GM10266 (cell line): Measurements from ENCODE around the gene DRC1.

Experiments used
- DNase-seq: peaks from one replicate; pipeline ENCODE4 v3.0.0; 2012; ENCODE audit errors: extremely low spot score
- TF ChIP-seq, protein P1 (sequence below): IDR thresholded peaks from 2 replicates; pipeline ENCODE4 v1.5.1; 2012; ENCODE audit warnings: mild to moderate bottlenecking, low read depth; ENCODE audit not compliant: control insufficient read depth, insufficient read depth; ENCODE audit errors: missing control alignments

Gene DRC1

DNA sequence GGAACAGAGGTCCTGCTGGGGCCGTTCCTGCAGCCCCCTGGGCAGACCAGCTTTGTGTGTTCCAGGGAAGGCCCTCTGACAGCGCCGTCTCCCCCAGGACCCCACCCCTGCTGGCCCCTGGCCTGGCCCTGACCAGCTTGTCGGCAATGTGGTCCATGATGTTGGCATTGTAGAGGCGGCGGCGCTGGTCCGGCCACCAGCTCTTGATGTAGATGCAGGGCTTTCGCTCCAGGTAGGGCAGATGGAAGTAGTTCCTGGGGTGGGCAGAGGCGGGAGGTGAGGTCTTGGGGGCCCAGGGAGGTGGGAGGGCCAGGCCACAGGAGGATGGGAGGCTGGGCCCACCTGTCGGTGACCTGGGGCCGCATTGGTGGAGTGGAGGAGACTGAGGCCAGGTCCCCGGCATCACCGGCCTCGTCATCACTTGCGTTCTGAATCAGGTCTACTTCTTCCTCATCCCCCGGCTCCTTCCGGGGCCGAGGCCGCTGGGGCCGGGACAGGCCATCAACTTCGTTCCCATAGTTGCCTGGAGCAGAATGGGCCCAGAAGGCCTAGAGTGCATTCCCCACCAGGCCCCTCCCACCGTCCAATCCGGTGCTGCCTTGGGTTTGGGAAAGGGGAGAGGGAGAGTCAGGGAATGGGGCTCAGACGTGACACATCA lies 77.5 kb downstream of the DRC1 start:
- no peak for DNase-seq
- TF ChIP-seq, protein P1, sequence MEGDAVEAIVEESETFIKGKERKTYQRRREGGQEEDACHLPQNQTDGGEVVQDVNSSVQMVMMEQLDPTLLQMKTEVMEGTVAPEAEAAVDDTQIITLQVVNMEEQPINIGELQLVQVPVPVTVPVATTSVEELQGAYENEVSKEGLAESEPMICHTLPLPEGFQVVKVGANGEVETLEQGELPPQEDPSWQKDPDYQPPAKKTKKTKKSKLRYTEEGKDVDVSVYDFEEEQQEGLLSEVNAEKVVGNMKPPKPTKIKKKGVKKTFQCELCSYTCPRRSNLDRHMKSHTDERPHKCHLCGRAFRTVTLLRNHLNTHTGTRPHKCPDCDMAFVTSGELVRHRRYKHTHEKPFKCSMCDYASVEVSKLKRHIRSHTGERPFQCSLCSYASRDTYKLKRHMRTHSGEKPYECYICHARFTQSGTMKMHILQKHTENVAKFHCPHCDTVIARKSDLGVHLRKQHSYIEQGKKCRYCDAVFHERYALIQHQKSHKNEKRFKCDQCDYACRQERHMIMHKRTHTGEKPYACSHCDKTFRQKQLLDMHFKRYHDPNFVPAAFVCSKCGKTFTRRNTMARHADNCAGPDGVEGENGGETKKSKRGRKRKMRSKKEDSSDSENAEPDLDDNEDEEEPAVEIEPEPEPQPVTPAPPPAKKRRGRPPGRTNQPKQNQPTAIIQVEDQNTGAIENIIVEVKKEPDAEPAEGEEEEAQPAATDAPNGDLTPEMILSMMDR = no peak

DNA sequence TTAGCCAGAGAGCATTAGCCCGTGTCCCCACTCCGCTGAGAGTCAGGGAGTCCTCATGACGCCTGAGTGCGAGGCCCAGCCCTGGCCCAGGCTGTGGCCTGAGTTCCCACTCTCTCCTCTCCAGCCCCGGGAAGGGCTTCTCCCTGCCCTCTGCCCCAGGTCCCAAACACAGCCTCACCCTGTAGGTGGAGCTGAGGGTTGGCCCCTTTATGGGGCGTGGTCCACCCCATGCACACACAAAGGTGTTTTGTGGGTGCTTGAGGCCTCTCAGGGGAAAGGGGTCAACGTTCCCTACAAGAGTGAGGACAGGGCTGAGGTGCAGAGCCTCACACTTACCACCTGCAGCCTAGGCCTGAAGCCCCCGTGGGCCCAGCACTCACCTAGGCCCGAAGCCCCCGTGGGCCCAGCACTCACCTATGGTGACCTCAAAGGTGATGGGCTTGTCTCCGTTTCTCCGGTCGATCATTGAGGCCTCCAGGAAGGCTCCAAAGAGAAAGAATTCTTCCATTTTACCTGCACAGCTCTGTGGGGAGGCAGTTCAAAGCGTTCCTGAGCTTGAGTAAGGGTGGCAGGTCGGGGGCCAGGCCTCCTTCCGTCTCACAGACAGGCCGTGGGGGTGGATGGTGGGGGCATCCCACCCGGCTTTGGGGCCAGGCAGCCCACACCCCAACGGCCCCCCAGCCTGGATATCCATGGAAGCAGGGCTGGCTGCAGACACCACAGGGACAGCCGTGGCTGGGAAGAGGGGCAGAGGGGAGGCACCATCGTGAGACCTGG lies 78.3 kb downstream of the DRC1 start:
- no peak for DNase-seq

DNA sequence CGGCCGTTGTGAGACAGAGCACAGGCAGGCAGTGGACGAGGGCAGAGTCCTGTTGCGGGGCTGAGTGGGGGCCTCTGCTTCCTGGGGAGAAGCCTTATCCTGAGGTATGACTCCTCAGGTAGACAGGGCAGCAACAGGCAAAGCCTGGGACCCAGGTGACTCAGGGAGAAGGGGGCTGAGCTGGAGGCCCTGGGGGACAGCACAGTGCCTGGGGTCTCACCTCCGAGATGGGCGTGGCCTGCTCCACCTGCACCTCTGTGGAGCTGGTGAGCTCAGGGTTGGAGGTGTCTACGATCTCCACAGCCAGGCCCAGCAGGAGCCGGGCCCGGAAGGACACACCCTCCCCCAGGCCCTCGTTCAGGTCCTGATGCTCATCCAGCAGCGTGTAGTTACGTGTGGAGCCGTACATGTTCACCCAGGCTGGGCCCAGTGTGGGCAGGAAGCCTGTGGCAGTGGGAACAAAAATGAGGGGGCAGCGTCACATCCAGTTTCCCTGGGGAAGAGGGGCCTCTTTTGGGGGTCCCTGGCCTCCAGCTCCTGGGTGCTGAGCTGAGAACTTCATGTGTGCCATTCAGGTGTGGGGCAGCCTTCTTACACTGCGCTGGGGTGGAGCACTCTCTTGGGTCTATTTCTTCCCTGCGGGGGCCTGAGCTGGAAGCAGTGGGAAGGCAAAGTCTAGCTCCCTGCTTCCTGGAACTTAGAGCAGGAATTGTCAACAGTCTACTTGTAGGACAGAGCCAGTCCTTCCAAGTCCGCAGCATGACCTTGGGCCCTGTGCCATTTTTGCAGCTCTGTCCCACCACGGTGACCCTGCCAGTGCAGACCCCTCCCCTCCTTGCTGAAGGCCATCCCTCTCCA lies 79.1 kb downstream of the DRC1 start:
- DNase-seq = no peak

More for the DNA sequence above, 78.3 kb downstream of the DRC1 start:
- TF ChIP-seq, protein P1 = no peak

DNA sequence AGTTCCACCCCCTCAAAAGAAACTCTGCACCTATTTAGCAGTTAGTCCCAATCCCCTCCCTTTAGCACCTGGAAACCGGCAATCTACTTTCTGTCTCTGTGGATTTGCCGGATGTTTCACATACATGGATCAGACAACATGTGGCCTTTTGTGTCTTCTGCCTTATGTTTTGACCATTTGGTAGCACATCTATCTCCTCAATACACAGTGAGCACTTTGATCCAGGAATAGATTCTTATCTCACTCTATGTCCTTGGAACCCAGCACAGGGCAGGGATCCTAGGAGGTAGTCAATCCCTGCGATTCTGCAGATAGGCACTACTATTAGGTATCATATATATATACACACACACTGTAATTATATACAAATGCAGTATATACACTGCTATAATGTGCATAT lies 80.0 kb downstream of the DRC1 start:
- no peak for DNase-seq
- TF ChIP-seq, protein P1 = no peak

More for the DNA sequence above, 79.1 kb downstream of the DRC1 start:
- TF ChIP-seq, protein P1 = no peak

DNA sequence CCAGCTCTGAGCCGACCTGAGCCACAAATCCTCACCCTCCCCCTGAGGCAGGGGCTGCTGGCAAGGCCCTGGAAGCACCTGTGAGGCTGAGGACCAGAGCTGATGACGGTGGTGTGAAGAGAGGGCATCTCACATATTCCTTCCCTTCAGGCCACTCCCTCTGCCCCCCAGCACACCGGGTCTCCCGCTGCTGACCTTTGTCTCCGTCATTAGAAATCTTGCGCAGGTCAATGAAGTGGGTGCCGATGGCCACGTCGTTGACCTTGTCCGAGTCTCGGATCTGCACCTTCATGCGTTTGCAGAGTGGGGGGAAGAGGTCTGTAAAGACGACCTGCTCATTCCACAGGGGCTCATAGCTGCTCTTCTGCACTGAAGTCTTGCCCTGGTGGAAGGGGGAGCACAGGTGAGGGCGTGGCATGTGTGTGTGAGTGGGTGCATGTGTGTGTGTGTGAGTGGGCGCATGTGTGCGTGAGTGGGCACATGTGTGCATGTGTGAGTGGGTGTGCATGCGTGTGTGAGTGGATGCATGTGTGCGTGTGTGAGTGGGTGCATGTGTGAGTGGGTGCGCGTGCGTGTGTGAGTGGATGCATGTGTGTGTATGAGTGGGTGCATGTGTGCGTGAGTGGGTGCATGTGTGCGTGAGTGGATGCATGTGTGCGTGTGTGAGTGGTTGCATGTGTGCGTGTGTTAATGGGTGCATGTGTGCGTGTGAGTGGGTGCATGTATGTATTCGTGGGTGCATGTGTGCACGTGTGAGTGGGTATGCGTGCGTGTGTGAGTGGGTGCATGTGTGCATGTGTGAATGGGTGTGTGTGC lies 80.7 kb downstream of the DRC1 start:
- TF ChIP-seq, protein P1 = no peak
- DNase-seq = no peak

DNA sequence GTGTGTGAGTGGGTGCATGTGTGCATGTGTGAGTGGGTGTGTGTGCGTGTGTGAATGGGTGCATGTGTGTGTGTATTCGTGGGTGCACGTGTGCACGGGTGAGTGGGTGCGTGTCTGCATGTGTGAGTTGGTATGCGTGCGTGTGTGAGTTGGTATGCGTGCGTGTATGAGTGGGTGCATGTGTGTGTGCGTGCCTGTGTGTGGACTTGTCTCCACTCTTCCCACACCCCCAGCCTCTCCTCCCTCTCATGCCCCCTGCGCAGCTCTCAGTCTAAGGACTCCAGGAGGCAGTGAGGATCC lies 81.3 kb downstream of the DRC1 start:
- DNase-seq = no peak

More for the DNA sequence above, 81.3 kb downstream of the DRC1 start:
- TF ChIP-seq, protein P1 = no peak
